ENCODE measurements around the gene EPAS1.

Gene EPAS1
- 80.0 to 265 (median 141) reads per million in 18 experiments for total RNA-seq

DNA sequence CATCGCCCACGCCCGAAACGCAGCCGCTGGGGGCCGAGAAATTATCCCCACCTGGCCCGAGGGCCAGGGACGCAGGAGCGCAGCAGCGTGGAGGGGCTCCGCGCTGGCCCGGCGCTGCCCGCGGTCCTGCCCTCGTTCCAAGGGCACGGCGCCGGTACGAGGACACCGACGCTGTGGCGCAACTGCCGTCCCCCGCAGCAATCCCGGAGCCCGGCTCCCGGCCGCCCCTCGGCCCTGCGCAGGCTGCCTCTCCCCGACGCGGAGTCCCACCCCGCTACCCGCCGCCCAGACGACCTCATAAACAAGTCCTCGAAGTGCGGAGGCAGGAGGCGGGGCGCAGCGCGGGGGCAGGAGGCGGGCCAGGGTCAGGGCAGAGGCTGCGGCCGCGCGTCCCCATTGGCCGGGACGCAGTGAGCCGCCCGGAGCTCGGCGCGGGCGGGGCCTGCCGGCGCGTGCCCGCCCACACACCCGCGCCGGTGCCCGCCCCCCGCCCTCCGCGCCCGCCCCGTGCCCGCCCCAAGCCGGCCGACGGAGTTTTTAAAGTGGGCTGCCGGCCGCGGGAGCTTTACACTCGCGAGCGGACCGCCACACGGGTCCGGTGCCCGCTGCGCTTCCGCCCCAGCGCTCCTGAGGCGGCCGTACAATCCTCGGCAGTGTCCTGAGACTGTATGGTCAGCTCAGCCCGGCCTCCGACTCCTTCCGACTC lies at the start of gene EPAS1:
Gene EPAS1 (plus strand): TSS at position 568 of the 706 bp plus-strand sequence. CDS start 505 bp downstream, outside the sequence.
- peak; percentile 92 to 97 for DNase-seq

DNA sequence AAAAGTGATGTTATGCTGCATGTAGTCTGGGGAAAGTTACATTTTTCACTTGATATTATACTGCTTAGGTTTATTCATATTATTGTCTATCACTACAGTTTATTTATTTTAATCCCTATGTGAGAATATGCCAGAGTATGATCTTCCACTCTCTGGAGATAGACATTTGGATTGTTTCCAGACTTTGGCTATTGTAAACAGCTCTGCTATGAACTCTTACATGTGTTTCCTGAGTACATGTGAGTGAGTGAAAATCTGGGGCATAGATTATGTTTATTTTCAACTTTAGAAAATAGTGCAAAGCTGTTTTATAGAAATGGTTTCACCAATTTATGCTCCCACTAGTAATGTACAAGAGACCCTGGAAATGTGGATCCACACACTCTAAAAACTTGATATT lies 49.0 kb upstream of the EPAS1 start:
- no peak for DNase-seq

DNA sequence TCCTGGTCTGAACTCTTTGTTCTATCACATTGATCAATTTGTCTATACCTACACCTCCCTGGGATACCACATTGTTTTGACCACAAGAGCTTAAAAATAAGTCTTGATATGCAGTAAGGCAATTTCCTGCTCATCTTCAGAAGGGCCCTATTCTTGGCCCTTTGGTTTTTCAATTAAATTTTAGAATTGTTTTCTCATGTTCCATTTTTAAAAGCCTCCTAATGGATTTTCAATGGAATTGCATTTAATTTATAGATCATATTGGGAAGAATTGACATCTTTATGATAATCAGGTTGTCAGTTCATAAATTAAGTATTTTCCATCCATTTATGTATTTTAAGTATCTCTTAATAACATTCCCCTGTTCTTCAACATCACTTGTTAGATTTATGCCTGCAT lies 47.6 kb upstream of the EPAS1 start:
- no peak for DNase-seq

DNA sequence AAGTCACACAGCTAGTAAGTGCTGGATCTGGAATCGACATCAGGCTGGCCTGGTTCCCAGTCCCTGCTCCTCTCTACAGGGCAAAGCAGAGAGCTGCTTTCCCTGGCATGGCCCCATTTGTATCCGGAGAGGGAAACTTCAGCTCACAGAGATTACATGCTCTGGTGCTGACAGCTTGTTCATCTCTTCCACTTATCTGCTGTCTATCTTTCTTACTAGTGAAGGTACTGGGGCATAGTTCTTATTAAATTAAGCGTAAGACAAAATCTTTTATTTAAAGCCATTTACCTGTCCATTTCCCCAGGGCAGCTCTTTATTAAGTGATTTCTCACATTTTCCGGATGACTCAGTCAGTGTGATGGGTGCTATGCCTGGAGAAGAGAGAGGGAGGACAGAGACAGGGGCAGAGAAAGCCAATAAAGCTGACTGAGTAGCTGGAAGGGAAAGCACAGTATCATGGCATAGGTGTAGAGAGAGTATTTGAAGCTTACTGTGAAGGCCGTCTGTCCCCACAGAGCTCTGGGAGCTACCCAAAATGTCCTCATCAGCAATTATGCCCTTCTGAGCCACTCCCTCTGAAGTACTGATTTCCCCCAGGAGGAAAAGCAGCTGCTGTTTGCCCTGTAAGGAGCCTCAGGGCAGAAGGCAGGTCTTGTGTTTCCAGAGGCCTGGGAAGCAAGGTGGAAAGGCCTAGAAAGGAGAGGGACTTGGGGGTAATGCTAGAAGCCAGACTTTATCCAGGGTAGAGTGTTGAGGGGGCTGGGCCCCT lies 44.1 kb upstream of the EPAS1 start:
- no peak for DNase-seq

DNA sequence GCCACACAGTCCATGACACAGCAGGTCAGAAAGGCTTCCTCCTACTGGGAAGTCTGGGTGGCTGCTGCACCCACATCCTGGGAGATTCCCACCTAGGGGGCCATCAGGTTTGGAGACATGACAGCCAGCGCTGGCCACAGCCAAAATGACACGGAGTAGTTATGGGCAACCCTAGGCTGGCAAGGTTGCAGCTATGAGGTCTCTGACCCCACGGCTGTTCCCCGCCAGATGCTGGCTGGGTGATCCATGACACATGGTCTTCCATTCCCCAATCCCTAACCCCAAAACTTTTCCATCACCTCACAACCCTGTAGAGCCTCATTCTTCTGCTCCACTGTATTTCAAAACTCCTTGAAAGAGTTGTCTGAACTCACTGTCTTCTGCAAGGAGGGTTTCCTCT lies 42.7 kb upstream of the EPAS1 start:
- no peak for DNase-seq

DNA sequence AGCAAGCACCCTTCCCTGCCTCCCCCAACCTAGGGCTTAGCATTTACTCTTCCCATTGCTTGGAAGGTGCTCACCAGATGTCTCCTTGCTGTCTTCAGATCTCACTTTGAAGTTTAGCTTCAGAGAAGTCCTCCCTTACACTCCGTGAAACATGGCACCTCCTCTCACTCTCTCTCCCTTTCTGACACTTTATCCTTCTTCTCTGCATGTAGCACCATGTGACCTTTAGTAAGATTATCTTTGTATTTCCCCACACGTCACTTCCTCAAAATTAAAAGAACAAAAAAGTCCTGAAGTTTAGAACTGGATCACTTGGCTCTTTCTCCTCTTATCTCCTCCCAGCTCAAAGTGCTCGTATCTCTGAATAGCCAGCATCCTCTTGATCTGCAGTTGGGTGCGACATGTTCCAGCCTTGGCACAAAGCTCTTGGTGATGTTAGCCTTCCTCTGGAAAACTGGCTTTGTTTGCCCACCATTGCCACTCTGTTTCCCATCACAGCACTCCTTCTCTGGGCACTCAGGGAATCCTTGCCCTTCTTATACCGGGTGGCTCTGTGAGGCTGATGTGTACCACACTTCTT lies 40.6 kb upstream of the EPAS1 start:
- peak in 1 of 2 donors; percentile 39 for DNase-seq

- no peak for DNase-seq
These were observed 39.7 kb upstream of the EPAS1 start for GRCh38 chr2:46257476-46257875.

DNA sequence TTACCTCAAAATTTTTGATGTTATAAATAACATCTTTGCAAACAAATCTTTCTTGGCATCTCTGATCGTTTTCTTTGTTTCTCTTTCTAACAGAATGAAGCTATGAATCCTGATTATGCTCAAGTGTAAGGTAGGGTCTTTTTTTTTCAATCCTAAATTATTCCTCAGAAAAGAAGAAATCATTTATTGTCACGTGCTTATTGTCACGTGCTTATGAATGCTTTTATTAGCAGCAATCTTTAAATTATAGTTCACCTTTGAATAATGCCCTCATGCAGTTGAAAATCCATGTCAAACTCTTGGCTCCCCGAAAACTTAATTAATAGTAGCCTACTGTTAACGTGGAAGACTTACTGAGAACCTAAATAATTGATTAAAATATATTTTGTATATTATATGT lies 39.2 kb upstream of the EPAS1 start:
- no peak for DNase-seq

- DNase-seq, result no peak
These were observed 38.0 kb upstream of the EPAS1 start for GRCh38 chr2:46258937-46259776.

DNA sequence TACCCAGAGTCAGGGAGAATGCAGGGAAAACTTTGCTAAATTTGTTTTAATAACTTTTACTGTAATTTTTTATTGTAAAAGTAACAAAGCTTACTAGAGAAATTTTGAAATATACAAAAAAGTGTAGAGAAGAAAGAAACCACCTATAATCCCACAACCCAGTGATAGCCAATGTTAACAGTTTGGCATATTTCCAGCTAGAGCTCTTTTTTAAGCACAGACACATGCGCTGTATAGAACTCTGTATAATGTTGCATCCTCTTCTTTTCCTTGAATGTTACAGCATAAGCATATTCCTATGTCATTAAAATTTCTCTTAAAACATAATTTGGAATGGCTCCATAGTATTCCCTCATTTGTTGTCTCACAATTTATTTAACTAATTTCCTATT lies 37.4 kb upstream of the EPAS1 start:
- no peak for DNase-seq

- DNase-seq, result no peak
These were observed 36.9 kb upstream of the EPAS1 start for GRCh38 chr2:46260305-46260704.

DNA sequence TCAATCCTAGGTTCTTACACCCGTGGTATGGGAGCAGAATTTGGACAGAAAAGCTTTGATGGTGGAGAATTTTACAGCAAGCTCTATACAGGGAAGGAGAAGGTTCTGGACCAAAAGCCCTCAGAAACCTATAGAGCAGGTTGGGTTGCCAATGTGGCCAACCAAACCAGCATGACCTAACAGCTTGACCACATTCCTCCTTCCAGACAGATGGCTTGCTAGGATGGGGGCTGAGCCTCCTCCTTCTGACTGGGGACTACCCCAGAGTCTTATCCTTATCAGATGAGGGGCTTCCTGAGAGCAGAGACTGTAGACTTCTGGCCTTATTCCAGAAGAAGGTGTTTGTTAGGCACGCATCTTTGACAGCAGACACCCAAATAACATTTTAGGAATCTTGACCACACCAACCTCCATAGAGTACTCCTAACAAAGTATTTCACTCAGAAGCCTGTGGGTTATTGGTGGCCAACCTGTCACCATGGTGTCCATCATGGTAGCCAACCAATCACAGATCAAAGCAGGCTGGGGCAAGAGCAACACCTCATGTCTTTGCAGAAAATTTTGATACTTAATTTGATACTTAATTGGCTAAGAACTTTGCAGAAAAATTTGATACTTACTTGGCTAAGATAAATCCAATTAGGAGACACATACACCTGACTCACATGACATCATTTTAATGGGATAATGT lies 34.8 kb upstream of the EPAS1 start:
- DNase-seq, result no peak

DNA sequence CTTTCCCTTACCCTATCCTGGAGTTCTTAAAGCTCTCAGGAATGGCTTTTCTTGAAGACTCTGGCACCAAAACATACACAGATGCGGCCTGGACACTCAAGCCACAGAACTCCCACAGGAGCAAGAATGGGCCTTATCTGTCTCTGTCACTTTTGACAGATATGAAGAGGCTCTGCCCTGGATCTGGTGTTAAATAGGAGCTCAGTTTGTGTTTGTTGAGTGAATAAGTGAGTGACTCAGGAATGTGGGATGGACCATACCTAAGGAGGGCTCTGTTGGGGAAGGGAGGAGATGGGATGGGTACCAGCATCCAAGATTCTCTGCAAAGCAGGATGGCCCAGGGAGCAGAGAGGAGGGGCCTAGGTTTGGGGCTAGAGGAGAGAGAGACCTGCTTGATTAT lies 33.9 kb upstream of the EPAS1 start:
- DNase-seq, result no peak

DNA sequence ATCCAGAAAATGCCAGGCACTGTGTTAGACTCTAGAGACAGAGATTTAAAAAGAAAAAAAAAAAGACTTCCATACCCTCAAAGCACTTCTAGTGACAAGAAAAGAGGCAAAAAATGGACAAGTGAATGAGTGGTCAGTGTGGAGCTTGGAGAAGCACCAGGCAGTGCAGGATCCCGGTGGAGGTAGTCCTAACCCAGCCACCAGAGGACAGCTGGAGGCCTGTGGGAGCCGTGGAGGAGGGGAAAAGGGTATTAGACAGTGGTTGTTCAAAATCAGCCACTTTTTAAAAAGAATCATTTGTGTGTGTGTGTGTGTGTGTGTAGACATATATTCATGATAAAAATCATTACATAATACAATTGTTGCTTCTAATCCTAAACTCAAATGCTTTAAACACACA lies 32.8 kb upstream of the EPAS1 start:
- no peak for DNase-seq

GRCh38 chr2:46266134-46266533 lies 31.1 kb upstream of the EPAS1 start:
- DNase-seq, result no peak

GRCh38 chr2:46267616-46268015 lies 29.6 kb upstream of the EPAS1 start:
- no peak for DNase-seq

DNA sequence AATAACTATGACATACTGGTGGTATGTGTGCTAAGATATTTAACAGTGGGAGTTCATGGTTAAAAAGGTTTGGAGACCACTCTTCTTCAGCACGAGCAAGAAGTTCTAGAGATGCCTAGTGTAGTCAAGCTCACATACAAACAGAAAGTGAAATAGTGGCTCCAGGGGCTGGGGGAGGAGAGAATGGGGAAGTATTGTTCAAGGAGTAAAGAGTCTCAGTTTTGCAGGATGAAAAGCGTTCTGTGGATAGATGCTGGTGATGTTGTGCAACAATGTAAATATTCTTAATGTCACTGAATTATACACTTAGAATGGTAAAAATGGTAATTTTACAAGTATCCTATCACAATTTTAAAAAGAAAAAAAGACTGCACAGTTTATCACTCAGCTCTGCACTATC lies 29.0 kb upstream of the EPAS1 start:
- DNase-seq, result peak; percentile 52 to 58

- no peak for DNase-seq
These were observed 28.2 kb upstream of the EPAS1 start for GRCh38 chr2:46269001-46269400.

GRCh38 chr2:46269544-46270273 lies 27.5 kb upstream of the EPAS1 start:
- no peak for DNase-seq

DNA sequence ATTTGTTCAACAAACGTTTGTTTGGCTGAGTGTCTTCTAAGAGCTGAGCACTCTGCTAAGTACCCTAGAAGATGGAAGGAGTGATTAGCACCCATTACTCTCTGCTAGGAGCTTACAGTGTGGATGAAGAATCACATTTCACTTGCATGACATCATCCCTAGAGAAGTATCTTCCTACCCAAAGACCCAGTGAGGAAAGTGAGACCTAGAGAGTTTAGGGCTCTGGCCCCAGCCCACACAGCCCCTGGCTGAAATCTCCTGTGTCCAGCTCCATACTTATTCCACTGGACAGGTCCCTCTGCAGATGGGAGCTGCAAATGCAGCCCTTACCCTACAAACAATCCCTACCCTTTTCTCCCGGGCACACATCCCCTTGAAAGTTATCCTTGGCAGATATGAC lies 26.8 kb upstream of the EPAS1 start:
- DNase-seq, result no peak

DNA sequence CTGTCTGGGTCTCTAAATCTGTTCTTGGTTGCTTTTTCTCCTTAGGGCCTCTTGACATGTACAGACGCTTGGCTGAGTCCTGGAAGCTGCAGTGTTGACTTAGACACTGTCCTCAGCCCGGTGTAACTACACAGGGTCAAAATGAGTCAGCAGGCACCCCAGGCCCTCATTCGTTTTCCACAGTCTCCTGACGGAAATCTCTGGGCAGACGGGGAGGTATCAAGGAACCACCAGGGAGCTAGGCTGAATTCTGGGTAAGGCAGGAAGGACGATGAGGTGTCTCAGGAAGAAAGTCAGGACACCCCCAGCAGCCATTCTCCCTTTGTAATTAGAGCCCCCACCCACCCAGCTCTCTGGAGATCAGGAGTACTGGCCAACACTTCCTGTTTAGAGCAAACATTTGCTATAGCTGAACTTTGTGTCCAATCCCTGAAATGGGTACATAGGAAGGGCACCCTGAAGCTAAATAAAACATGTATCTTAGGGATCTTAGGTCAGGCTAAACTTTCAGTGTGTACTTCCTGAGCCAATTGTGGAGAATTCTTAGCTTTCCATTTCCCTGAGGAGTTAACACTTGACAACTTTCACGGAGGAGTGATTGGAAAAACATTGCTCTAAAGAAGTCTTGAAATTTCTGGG lies 23.9 kb upstream of the EPAS1 start:
- no peak for DNase-seq

Data from inflammatory macrophage (primary cell).